Fibroblast of peridontal ligament (primary cell): Measurements from ENCODE around the gene GDF2.

Experiments used
- DNase-seq: peaks from one replicate; pipeline ENCODE4 v3.0.0-alpha.2; 2010; ENCODE audit errors: extremely low read depth

GDF2 gene

DNA sequence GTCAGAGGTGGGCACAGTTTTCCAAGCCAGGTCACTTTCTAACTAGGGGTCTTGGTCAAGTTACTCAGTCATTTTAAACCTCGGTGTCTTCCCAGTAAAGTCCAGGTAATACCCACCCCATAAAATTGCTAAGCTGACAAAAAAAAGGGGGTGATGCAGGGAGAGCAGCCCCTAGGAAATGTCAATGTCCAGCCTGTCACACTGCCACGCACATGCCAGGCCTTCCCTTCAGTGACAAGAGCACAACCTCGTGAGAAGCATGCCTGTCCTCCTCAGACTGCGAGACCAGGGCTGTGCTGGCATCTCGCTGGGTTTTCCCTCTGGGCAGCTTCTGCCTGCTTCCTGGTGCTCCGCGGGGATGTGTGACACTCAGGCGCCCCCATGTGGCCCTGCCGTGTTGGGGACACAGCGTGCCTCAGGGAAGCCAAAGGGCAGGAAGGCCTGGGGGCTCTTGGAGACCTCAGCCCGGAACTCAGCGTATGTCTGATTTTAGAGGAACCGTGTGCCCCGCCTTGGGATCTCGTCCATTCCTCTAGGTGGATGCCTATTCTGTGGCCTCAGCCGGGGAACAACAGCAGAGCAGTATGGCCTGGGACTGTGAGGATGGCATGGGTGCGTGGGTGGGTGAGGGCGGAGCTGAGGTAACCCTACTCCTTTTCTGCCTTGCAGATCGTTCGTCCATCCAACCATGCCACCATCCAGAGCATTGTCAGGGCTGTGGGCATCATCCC, 10.2 kb upstream of the GDF2 start:
- DNase-seq, result peak; percentile 52

DNA sequence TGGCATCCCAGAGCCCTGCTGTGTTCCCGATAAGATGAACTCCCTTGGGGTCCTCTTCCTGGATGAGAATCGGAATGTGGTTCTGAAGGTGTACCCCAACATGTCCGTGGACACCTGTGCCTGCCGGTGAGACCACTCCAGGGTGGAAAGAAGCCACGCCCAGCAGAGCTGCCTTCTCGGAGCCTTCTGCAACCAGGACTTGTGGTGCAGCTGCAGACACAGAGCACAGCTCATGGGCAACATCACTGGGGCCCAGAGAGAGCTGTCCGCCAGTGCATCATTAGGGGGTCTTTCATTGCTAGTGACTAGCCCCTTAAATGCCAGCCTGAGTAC, 9.6 kb upstream of the GDF2 start:
- DNase-seq, result no peak

GRCh38 chr10:47314416-47314970, 7.8 kb upstream of the GDF2 start:
- DNase-seq, result no peak

GRCh38 chr10:47315421-47315820, 6.8 kb upstream of the GDF2 start:
- DNase-seq, result no peak

DNA sequence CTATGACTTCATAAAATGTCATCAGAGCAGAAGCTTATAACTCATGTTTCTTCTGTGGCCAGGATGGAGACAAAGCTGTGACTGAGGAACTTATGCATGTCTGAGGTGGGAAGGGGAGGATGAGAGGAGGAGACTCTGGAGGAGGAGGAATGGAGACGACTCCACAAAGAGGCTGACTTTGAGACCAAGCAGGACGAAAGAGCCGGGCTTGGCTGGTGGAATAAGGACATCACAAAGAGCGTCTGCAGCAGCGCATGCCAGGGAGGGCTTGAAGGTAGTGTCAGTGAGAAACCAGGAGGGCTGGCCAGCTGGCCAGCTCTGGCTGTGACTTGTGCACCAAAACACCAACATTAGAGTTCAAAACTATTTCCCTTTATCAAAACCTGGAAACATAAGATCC, 6.1 kb upstream of the GDF2 start:
- no peak for DNase-seq

DNA sequence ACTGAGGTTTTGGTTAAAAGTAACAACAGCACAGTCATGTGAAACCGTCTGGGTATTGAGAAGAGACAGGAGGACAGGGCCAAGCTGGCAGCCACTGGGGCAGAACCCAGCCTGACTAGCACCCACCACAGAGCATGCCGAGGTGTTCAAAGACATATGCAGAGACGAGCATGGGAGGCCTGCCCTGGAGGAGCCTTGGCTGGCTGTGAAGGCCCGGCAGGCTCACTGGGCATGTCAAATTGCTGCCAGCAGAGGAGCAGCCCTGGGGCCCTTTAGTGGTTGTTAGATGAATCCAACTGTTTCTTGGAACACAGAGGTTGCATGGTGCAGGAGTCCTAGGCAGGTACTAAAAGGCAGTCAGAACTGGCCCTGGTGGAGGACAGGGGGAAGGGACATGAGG, 5.0 kb upstream of the GDF2 start:
- no peak for DNase-seq

DNA sequence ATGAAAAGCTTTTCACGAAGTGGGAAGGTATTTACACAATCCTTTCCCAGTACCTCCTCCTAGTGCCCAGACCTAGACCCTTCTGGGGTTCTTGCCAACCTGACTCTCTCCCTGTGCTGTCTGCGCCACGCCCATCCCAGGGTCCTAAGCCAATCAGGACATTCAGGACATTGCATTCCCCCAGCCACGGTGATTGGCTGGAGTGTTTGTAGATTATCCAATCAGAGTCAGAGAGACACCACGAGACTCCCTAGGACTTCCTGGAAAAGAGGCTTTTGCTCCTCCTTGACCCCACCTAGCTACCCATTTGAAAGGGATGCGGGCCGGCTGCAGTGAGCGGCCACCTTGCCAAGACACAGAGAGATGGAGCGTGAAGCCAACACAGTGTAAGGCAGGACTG, 3.5 kb upstream of the GDF2 start:
- no peak for DNase-seq

- no peak for DNase-seq
Measured at GRCh38 chr10:47319784-47320183, 2.5 kb upstream of the GDF2 start.

- no peak for DNase-seq
Measured at GRCh38 chr10:47320812-47321211, 1.4 kb upstream of the GDF2 start.

DNA sequence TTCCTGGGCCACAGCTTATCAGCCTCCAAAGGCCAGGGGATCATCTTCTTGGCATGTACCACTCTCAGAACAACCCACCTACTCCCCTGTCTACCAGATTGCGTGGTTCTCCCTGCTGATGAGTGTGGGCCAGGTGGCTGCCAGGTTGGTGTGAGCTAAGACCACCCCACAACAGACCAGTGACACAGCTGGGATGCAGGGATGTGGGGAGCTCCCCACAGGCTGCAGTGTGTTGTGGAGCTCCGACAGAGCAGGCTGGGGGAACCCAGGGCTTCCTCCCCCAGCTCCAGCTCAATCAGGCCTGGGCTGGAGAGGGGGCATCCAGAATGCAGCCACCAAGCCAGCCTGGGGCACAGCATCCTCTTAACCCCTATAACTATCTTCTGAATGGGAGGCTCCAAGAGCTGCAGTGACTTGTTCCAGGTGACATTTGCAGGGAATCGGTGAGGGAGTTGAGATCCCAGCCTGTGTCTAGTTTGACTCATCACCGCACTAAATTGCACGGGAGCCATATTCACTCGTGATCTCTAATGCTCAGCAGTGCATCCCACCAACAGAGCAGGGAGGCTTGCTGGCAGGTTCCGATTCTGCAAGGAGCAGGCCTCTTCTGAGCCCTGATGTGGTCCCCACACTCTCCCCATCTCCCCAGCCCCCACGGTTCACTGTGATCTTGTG, 596 bp upstream of the GDF2 start:
- no peak for DNase-seq

DNA sequence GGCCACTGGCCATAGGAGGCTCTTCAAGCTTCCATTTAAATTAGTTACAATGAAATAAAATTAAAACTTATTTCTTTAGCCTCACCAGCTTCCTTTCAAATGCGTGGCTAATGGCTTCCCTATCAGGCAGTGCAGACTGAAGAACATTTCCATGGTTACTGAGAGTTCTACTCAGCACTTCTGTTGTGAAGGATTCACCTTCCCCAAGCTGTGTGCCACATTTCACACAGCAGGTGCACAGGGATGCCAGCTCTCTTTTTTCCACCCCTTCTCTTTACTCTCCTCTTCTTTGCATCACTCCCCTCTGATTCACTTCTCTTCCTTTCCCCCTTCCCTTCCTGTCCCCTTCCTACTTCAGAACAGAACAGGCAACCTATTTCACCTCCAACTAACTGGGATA, 833 bp downstream of the GDF2 start:
- DNase-seq, result no peak

DNA sequence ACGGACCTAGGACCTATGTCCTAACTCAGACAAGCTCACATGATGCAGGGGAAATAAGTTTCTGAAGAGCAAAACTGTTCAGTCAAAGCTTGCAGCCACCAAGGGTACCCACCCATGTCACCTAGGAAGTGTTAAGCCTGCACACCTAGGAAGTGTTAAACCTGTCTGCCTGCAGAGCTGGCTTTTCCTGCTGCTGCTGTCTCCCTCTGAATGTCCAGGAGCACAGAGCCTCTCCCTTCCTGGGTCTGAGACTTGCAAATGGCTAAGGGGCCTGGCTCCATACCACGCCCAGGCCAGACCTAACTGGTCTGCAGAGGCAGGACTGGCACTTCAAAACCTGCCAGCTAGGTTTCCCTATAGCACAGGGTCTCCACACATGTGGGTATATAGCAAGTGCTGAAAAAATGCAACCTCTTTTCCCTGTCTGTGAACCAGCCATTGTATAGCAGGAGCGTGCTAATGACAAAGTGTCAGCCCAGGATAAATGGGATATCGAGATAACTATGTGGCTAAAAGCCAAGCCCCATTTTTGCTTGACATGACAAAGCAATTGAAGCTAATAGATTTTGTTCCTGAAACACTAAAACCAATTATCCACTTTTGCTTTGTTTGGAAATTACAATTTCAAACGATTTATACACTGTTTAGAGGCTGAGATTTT, 1.5 kb downstream of the GDF2 start:
- DNase-seq, result no peak

DNA sequence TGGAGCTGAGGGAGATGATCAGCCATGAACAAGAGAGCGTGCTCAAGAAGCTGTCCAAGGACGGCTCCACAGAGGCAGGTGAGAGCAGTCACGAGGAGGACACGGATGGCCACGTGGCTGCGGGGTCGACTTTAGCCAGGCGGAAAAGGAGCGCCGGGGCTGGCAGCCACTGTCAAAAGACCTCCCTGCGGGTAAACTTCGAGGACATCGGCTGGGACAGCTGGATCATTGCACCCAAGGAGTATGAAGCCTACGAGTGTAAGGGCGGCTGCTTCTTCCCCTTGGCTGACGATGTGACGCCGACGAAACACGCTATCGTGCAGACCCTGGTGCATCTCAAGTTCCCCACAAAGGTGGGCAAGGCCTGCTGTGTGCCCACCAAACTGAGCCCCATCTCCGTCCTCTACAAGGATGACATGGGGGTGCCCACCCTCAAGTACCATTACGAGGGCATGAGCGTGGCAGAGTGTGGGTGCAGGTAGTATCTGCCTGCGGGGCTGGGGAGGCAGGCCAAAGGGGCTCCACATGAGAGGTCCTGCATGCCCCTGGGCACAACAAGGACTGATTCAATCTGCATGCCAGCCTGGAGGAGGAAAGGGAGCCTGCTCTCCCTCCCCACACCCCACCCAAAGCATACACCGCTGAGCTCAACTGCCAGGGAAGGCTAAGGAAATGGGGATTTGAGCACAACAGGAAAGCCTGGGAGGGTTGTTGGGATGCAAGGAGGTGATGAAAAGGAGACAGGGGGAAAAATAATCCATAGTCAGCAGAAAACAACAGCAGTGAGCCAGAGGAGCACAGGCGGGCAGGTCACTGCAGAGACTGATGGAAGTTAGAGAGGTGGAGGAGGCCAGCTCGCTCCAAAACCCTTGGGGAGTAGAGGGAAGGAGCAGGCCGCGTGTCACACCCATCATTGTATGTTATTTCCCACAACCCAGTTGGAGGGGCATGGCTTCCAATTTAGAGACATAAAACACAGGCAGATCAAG, 3.3 kb downstream of the GDF2 start:
- no peak for DNase-seq

DNA sequence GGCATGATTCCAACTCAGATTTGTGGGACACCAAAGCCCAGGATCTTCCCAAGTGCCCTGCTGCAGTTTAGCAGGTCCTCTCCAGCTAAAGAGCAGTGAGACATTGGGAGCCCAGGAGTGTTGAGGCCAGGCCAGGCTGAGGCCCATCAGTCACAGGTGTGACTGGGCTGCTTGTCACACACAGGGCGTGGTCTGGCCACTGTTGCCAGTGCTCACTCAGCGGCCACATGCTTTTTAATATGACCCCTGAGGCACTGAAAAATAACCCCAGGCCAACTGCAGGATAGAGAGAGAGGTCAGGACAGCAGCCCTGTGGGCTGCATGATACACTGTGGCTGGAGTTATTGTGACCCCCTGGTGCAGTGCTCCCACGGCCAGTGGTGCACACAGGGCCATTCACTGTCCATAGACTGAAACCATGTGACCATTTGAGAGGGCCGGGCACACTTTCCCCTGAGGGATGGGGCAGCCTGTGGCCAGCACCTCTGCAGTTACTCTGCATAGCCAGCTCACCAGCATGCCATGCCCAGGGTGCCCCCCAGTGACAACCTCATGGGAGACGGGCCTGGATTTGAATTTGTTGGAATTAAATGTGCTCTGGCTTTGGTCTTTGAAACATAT, 4.2 kb downstream of the GDF2 start:
- no peak for DNase-seq

DNA sequence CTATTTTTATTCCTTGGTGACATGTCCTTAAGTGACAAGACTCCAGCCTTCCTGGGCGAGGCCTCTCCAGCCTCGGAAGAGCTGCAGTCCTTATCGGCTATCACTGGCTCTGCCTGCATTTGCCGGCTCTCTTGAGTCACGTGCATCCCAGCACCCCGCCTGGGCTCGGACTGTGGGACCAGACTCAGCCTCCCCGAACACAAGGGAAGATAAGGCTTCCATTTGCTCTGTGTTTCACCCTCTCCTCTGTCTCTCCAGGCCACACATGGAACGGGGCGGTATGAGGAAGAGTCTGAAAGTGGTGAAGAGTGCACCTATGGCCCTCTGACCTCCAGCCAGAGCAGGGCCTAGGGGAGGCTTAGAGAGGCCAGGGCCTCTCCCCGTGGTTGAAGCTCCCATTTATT, 4.7 kb downstream of the GDF2 start:
- no peak for DNase-seq

- no peak for DNase-seq
Measured at GRCh38 chr10:47329855-47330254, 7.6 kb downstream of the GDF2 start.

DNA sequence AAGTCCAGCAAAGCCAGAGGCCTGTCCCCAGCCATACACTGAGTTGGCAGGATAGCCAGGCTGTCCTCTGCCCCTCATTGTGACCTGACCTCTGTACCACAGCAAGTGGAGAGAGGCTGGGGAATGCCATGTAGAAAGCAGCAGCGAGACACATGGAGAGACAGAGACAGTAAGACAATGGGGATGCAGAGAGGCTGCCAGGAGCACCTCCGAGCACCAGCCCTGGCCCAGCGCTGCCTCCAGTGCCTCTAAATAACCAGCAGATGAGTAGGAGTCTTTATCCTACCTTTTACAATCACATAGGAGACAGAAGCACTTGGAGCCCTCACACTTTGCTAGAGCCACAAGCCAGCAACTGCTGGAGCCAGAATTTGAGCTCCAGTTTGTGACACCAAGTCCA, 8.1 kb downstream of the GDF2 start:
- no peak for DNase-seq

DNA sequence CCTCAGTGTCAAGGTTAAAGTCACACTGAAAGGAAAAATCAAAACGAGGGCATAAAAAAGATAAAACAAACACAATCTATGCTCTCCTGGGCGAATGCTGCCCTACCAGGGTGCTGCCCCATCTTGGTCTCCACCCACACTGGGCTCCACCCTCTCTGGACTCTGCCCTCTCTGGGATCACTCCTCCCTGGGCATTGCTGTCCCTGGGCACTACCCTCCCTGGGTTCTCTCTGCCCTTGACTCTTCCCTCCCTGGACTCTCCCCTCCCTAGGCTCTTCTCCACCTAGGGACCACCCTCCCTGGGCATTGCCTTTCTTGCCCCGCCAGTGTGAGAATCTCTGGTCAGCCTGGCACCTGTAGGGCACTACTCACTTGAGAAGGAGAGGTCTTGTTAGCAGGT, 8.6 kb downstream of the GDF2 start:
- no peak for DNase-seq

- no peak for DNase-seq
Measured at GRCh38 chr10:47331491-47331890, 9.2 kb downstream of the GDF2 start.

DNA sequence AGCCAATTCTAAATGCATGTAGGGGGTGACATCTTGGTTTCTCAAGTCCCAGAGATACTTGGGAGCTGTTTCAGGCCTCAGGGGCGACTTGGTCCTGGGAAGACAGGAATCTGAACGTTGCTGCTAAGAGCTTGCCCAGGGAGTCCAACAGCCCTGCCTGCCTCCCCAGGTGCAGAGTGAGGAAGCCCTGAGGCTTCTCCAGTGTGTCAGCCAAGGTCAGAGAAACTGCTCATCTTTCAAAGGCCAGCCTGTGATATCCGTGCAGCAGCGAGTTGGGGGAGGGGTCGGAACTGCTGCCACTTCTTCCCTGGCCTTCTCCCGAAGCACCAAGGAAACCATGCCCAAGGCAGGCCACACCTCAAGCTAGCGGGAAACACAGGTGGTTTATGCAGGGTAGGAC, 9.7 kb downstream of the GDF2 start:
- no peak for DNase-seq

GRCh38 chr10:47332371-47332770, 10.1 kb downstream of the GDF2 start:
- no peak for DNase-seq
